Kidney epithelial cell (primary cell): ENCODE measurements around the gene STRA8. TPM values are rescaled to one million over a fixed set of nuclear protein-coding genes. Genes with fewer than 3 reads are reported as not detected.

ENCODE experiments used
- DNase-seq: peaks from one replicate; pipeline ENCODE4 v3.0.0-alpha.2; 2010; ENCODE audit warnings: low read depth
- H3K27me3 ChIP-seq: 2 replicates; pipeline ENCODE4 v1.6.0; 2011; ENCODE audit warnings: low read length; ENCODE audit not compliant: control insufficient read depth, insufficient read depth
- H3K36me3 ChIP-seq: 2 replicates; pipeline ENCODE4 v1.5.1; 2011; ENCODE audit warnings: low read length; ENCODE audit not compliant: control insufficient read depth, insufficient read depth
- H3K4me3 ChIP-seq: 2 replicates; pipeline ENCODE4 v1.5.1; 2011; ENCODE audit warnings: low read depth, mild to moderate bottlenecking, control low read depth, low read length
- CTCF ChIP-seq: IDR thresholded peaks from 2 replicates; pipeline ENCODE4 v1.5.1; 2011; ENCODE audit warnings: mild to moderate bottlenecking, moderate library complexity, low read length, control low read depth, inconsistent platforms; ENCODE audit not compliant: insufficient read depth, poor library complexity, severe bottlenecking
- total RNA-seq: library from RNA; depleted of rRNA; stranded (reverse); fragments of >200 nt; gene quantifications from 2 replicates; pipeline ENCODE4 v1.2.3, GENCODE V29; 2015

STRA8 gene
- total RNA-seq, 1 donor from 2014 or later, result not detected

- no peak for TF ChIP-seq CTCF
- no peak for DNase-seq
- Histone ChIP-seq H3K36me3 (no peaks in the 10 kb centered on the region), H3K4me3 (no peak overlapping the region), H3K27me3 (peaks cover 2% of the 10 kb centered on the region)
These were observed 36.3 kb downstream of the STRA8 start for GRCh38 chr7:135269921-135270320.

DNA sequence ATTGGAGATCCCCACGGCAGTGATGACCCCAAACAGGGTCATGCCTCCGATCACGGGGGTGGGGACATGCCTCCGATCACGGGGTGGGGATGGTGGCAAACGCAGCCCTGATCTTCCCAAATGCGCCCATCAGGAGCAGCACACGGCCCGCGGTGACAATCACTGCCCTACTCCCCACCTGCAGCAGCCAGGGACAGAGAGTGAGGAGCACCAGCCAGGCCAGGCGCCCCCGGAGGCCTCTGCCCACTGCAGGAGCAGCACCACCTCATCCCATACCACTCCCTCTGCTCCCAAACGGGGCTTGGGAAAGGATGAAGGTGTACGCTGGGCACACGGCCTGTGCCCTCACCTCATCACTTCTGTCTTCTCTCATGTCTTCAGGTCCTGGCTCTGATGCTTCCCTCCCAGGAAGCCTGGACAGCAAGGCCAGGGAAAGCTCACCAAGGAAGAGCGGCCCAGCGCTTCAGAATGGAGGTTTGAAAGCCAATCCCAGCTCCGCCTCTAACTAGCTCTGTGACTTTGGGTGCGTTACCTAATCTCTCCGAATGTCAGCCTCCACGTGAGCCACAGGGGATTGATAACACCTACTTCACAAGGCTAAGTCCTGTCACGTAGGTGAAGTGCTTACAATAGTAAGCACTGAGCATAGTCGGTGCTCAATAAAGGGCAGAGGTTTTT, 37.1 kb downstream of the STRA8 start:
- Histone ChIP-seq H3K4me3 (no peak overlapping the region), H3K36me3 (no peaks in the 10 kb centered on the region), H3K27me3 (peaks cover 2% of the 10 kb centered on the region)
- no peak for TF ChIP-seq CTCF
- DNase-seq, result no peak

GRCh38 chr7:135271255-135271615, 37.6 kb downstream of the STRA8 start:
- no peak for TF ChIP-seq CTCF
- Histone ChIP-seq H3K4me3 (no peak overlapping the region), H3K36me3 (no peaks in the 10 kb centered on the region), H3K27me3 (peaks cover 2% of the 10 kb centered on the region)
- no peak for DNase-seq

GRCh38 chr7:135272303-135272702, 38.7 kb downstream of the STRA8 start:
- H3K27me3 ChIP-seq, result peaks cover 2% of the 10 kb centered on the region
- no peak for DNase-seq
- no peaks in the 10 kb centered on the region for H3K36me3 ChIP-seq
- TF ChIP-seq CTCF, result no peak
- H3K4me3 ChIP-seq, result no peak overlapping the region

DNA sequence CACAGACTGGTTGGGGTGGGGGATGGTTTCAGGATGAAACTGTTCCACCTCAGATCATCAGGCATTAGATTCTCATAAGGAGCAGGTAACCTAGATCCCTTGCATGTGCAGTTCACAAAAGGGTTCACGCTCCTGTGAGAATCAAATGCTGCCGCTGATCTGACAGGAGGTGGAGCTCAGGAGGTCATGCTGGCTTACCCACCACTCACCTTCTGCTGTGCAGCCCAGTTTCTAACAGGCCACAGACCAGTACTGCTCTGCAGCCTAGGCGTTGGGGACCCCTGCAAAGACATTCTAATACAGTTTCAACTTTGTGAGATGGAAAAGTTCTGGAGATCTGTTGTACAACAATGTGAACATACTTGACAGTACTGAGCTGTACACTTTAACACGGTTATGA, 39.9 kb downstream of the STRA8 start:
- H3K27me3 ChIP-seq, result peaks cover 2% of the 10 kb centered on the region
- no peak for DNase-seq
- H3K36me3 ChIP-seq, result no peaks in the 10 kb centered on the region
- no peak overlapping the region for H3K4me3 ChIP-seq
- no peak for TF ChIP-seq CTCF
